ENCODE measurements around the gene CYP27A1.

DNA sequence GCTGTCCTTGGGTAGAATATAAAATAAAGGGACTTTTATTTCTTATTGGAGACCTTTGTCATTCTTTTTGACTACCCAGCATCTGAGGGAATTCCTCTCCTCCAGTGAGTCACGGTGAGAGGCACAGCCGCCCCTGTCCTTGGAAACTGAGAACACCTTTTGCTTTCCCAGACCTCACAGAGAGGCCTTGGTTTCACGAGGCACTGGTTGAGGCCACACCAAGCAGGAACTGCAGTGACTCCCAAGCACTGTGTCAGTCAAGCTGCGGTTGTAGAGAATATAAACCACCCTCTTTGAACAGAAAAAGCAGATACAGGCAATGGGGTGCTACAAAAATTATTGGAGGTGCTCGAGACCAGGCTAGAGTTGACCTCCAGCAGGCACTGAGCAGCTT lies 33.3 kb downstream of the CYP27A1 start:
- TF ChIP-seq, protein P1, sequence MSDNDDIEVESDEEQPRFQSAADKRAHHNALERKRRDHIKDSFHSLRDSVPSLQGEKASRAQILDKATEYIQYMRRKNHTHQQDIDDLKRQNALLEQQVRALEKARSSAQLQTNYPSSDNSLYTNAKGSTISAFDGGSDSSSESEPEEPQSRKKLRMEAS (IDR thresholded peaks at IDR 0.05; ENCODE audit: low read depth, low read length) = no peak
- TF ChIP-seq, protein P2, sequence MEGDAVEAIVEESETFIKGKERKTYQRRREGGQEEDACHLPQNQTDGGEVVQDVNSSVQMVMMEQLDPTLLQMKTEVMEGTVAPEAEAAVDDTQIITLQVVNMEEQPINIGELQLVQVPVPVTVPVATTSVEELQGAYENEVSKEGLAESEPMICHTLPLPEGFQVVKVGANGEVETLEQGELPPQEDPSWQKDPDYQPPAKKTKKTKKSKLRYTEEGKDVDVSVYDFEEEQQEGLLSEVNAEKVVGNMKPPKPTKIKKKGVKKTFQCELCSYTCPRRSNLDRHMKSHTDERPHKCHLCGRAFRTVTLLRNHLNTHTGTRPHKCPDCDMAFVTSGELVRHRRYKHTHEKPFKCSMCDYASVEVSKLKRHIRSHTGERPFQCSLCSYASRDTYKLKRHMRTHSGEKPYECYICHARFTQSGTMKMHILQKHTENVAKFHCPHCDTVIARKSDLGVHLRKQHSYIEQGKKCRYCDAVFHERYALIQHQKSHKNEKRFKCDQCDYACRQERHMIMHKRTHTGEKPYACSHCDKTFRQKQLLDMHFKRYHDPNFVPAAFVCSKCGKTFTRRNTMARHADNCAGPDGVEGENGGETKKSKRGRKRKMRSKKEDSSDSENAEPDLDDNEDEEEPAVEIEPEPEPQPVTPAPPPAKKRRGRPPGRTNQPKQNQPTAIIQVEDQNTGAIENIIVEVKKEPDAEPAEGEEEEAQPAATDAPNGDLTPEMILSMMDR (IDR thresholded peaks at IDR 0.05; ENCODE audit: low read depth, low read length) = no peak
- no peak for TF ChIP-seq MYC (IDR thresholded peaks at IDR 0.05; ENCODE audit: low read depth, low read length)

Measured in NB4 (cell line).